SU-DHL-6 (cell line): ENCODE data around the gene COL23A1.

ENCODE experiments used
- H2AFZ ChIP-seq: fragments of 200-600 bp; sonication (generic); 2 replicates; pipeline ENCODE4 v1.6.1; 2014; ENCODE audit warnings: low read depth, mild to moderate bottlenecking, moderate library complexity, mixed read lengths, antibody characterized with exemption, low read length; ENCODE audit not compliant: severe bottlenecking
- H3F3A ChIP-seq: fragments of 200-600 bp; shearing (Covaris generic); 2 replicates; pipeline ENCODE4 v1.6.0; 2016; ENCODE audit warnings: antibody characterized with exemption, mild to moderate bottlenecking; ENCODE audit not compliant: insufficient read depth
- H3K27ac ChIP-seq: fragments of 200-600 bp; sonication (generic); 2 replicates; pipeline ENCODE4 v1.5.1; 2016; ENCODE audit warnings: low read depth, mild to moderate bottlenecking, low read length, moderate library complexity, mixed read lengths
- H3K27me3 ChIP-seq: fragments of 200-600 bp; sonication (generic), shearing (Covaris generic); 2 replicates; pipeline ENCODE4 v1.6.0; 2014; ENCODE audit warnings: mild to moderate bottlenecking, low read length
- H3K36me3 ChIP-seq: fragments of 200-600 bp; sonication (generic); 2 replicates; pipeline ENCODE4 v1.6.1; 2014; ENCODE audit warnings: mild to moderate bottlenecking, low read length, mixed read lengths
- H3K4me2 ChIP-seq: fragments of 300-600, 200-600 bp; shearing (Covaris generic), sonication (generic); 2 replicates; pipeline ENCODE4 v1.6.0; 2014; ENCODE audit warnings: low read length, low read depth, mild to moderate bottlenecking; ENCODE audit not compliant: poor library complexity, severe bottlenecking
- H3K4me3 ChIP-seq: fragments of 200-600 bp; sonication (generic); 2 replicates; pipeline ENCODE4 v1.5.1; 2014; ENCODE audit warnings: antibody characterized with exemption, low read length, mild to moderate bottlenecking, mixed read lengths; ENCODE audit not compliant: insufficient read depth, poor library complexity, severe bottlenecking
- H3K79me2 ChIP-seq: fragments of 200-600 bp; sonication (generic); 2 replicates; pipeline ENCODE4 v1.6.1; 2014; ENCODE audit warnings: mild to moderate bottlenecking, low read length, moderate library complexity; ENCODE audit not compliant: insufficient read depth
- H3K9ac ChIP-seq: fragments of 200-600 bp; sonication (generic); 2 replicates; pipeline ENCODE4 v1.7.0; 2014; ENCODE audit warnings: mild to moderate bottlenecking, low read length
- H3K9me2 ChIP-seq: fragments of 200-600 bp; sonication (generic); replicated peaks from 2 replicates; pipeline ENCODE4 v1.6.1; 2014; ENCODE audit warnings: low read length; ENCODE audit not compliant: insufficient read depth
- H3K9me3 ChIP-seq: fragments of 200-600 bp; sonication (generic); 2 replicates; pipeline ENCODE4 v1.6.1; 2014; ENCODE audit warnings: low read length, mixed read lengths; ENCODE audit not compliant: insufficient read depth
- H4K20me1 ChIP-seq: fragments of 200-600 bp; sonication (generic); 2 replicates; pipeline ENCODE4 v1.6.1; 2014; ENCODE audit warnings: low read depth, mild to moderate bottlenecking, antibody characterized with exemption, low read length, moderate library complexity, mixed read lengths
- EZH2phosphoT487 ChIP-seq: fragments of 200-600 bp; sonication (generic), shearing (Covaris generic); conservative IDR thresholded peaks from 2 replicates; pipeline ENCODE4 v1.6.1; 2018; ENCODE audit warnings: mild to moderate bottlenecking, antibody characterized with exemption, low read length, moderate library complexity, mixed read lengths
- TF ChIP-seq, protein P1 (sequence below): fragments of 200-600 bp; sonication (generic); IDR thresholded peaks from one replicate; pipeline ENCODE4 v1.5.1; 2017; ENCODE audit warnings: antibody characterized with exemption, mild to moderate bottlenecking, low read length, moderate library complexity; ENCODE audit not compliant: insufficient read depth, poor library complexity, severe bottlenecking

The COL23A1 gene

DNA sequence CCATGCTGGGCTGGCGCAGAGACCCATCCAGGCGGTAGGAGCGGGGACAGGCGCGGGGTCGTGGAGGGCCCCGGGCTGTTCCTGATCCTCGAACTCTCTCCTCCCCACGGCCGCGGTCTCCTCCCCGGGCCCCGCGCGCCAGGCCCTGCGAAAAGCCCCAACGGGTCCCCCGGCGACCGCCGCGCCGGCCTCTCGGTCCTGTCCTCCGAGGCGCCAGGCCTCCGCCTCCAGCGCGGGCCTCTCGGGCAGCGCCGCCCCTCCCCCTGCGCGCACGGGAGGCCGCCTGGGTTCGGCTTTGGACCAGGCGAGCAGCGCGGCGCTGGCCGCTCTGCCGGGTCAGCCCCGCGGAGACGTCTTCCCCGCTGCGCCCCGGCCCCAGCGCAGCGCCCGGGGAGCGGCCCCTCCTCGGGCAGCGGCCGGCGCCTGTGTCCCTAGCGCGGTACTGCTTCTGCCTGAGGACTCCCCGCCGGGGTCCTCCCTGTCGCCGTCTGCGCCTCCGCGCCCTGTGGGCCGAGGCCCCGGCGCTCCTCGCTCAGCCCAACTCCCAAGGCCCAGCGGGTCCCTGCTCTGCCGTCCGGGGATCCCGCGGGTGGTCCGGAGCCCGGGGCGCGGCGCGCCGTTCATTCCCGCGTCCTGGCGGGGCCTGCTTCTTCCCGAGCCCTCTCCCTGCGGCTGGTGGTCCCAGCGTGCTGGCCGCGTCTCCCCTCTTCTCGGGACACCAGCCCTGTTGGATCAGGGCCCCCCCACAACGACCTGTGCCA is 13.4 kb downstream of the COL23A1 start:
- Histone ChIP-seq H3K79me2 (no peaks in the 10 kb centered on the region), H2AFZ (no peak overlapping the region), H3K36me3 (no peaks in the 10 kb centered on the region), H3K9me3 (no peaks in the 10 kb centered on the region), H4K20me1 (no peaks in the 10 kb centered on the region), H3K4me2 (no peak overlapping the region), H3K9me2 (no peaks in the 10 kb centered on the region), H3K4me3 (no peak overlapping the region), H3K27me3 (no peaks in the 10 kb centered on the region), H3F3A (no peaks in the 10 kb centered on the region), H3K9ac (no peak overlapping the region), H3K27ac (no peak overlapping the region)
- no peak for TF ChIP-seq EZH2phosphoT487
- TF ChIP-seq, protein P1, sequence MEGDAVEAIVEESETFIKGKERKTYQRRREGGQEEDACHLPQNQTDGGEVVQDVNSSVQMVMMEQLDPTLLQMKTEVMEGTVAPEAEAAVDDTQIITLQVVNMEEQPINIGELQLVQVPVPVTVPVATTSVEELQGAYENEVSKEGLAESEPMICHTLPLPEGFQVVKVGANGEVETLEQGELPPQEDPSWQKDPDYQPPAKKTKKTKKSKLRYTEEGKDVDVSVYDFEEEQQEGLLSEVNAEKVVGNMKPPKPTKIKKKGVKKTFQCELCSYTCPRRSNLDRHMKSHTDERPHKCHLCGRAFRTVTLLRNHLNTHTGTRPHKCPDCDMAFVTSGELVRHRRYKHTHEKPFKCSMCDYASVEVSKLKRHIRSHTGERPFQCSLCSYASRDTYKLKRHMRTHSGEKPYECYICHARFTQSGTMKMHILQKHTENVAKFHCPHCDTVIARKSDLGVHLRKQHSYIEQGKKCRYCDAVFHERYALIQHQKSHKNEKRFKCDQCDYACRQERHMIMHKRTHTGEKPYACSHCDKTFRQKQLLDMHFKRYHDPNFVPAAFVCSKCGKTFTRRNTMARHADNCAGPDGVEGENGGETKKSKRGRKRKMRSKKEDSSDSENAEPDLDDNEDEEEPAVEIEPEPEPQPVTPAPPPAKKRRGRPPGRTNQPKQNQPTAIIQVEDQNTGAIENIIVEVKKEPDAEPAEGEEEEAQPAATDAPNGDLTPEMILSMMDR = no peak

DNA sequence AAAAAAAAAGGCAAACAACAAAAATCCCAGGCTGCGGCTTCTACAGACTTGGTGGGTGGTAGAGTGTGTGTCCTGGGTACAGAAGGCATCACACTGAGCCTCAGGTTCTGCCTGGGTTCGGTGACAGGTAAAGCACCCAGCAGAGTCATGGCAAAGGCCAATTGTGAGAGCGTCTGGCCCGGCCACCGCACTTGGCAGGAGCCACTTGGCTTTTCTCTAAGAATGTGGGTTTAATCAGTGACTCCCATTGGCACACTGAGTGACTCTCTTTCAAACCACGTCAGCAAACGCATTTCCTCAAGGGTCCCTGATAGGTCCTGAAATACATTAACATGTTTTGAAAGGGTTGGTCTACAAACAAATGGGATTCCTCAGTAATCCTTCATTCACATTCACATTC is 17.0 kb downstream of the COL23A1 start:
- TF ChIP-seq, protein P1 = no peak
- TF ChIP-seq EZH2phosphoT487 = no peak
- no peak overlapping the region for H3K4me3 ChIP-seq
- no peaks in the 10 kb centered on the region for H4K20me1 ChIP-seq
- H3F3A ChIP-seq = no peaks in the 10 kb centered on the region
- no peak overlapping the region for H2AFZ ChIP-seq
- no peaks in the 10 kb centered on the region for H3K9me3 ChIP-seq
- no peak overlapping the region for H3K4me2 ChIP-seq
- H3K9me2 ChIP-seq = no peaks in the 10 kb centered on the region
- H3K27ac ChIP-seq = no peak overlapping the region
- no peaks in the 10 kb centered on the region for H3K27me3 ChIP-seq
- no peaks in the 10 kb centered on the region for H3K79me2 ChIP-seq
- H3K9ac ChIP-seq = no peak overlapping the region
- no peaks in the 10 kb centered on the region for H3K36me3 ChIP-seq

DNA sequence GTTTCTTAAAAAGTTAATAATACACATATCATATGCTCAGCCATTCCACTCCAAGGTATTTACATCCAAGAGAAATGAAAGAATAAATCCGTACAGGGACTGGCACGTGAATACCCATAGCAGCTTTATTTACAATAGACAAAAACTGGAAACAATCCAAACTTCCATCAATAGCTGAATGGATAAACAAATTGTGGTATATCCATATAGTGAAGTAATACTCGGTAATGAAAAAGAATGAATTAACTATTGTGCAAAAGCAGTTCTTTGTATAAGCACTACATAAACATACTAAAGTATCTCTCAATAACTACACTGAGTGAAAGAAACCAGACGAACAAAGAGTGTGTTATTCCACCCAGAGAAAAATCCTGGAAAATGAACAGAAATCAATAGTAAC is 17.6 kb downstream of the COL23A1 start:
- Histone ChIP-seq H3F3A (no peaks in the 10 kb centered on the region), H3K27ac (no peak overlapping the region), H3K4me2 (no peak overlapping the region), H3K9me3 (no peaks in the 10 kb centered on the region), H3K4me3 (no peak overlapping the region), H4K20me1 (no peaks in the 10 kb centered on the region), H2AFZ (no peak overlapping the region), H3K79me2 (no peaks in the 10 kb centered on the region), H3K27me3 (no peaks in the 10 kb centered on the region), H3K9me2 (no peaks in the 10 kb centered on the region), H3K9ac (no peak overlapping the region), H3K36me3 (no peaks in the 10 kb centered on the region)
- TF ChIP-seq, protein P1 = no peak
- no peak for TF ChIP-seq EZH2phosphoT487
